Measurements from ENCODE around the gene EIF2S1. TPM values are rescaled to one million over a fixed set of nuclear protein-coding genes. Genes with fewer than 3 reads are reported as not detected.
"Not testable (repeated sequence)": the region's sequence is repeated elsewhere in the genome, so short reads cannot be mapped to it uniquely, and the experiment has no call there.

The EIF2S1 gene
- total RNA-seq, 1 donor, result 139 TPM

DNA sequence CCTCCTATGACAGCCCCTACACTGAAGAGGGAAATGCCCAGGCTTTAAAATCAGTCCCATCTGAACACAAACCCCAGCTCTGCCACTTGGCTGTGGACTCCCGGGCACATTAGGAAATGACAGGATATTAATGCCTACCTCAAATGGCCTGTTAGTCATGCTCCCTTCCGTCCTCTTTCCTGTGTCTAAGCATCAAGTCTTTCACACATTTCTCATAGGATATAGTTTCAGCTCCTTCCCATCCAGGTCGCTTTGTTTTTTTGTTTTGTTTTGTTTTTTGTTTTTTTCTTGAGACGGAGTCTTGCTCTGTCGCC is 35.7 kb downstream of the EIF2S1 start:
- DNase-seq (ENCODE audit: low read depth), result no peak
- TF ChIP-seq, protein P1, sequence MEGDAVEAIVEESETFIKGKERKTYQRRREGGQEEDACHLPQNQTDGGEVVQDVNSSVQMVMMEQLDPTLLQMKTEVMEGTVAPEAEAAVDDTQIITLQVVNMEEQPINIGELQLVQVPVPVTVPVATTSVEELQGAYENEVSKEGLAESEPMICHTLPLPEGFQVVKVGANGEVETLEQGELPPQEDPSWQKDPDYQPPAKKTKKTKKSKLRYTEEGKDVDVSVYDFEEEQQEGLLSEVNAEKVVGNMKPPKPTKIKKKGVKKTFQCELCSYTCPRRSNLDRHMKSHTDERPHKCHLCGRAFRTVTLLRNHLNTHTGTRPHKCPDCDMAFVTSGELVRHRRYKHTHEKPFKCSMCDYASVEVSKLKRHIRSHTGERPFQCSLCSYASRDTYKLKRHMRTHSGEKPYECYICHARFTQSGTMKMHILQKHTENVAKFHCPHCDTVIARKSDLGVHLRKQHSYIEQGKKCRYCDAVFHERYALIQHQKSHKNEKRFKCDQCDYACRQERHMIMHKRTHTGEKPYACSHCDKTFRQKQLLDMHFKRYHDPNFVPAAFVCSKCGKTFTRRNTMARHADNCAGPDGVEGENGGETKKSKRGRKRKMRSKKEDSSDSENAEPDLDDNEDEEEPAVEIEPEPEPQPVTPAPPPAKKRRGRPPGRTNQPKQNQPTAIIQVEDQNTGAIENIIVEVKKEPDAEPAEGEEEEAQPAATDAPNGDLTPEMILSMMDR (IDR thresholded peaks at IDR 0.05; ENCODE audit: insufficient read depth, low read length), result no peak
- H3K4me3 ChIP-seq (ENCODE audit: low read depth, low read length), result no peak overlapping the region

- no peak overlapping the region for H3K4me3 ChIP-seq (ENCODE audit: low read depth, low read length)
- TF ChIP-seq, protein P1 (IDR thresholded peaks at IDR 0.05; ENCODE audit: insufficient read depth, low read length), result no peak
- DNase-seq (ENCODE audit: low read depth), result peak; percentile 54
Measured at GRCh38 chr14:67396381-67396970, 36.3 kb downstream of the EIF2S1 start.

GRCh38 chr14:67397536-67397935 is 37.4 kb downstream of the EIF2S1 start:
- DNase-seq (ENCODE audit: low read depth), result no peak
- H3K4me3 ChIP-seq (ENCODE audit: low read depth, low read length), result no peak overlapping the region
- TF ChIP-seq, protein P1 (IDR thresholded peaks at IDR 0.05; ENCODE audit: insufficient read depth, low read length), result no peak

DNA sequence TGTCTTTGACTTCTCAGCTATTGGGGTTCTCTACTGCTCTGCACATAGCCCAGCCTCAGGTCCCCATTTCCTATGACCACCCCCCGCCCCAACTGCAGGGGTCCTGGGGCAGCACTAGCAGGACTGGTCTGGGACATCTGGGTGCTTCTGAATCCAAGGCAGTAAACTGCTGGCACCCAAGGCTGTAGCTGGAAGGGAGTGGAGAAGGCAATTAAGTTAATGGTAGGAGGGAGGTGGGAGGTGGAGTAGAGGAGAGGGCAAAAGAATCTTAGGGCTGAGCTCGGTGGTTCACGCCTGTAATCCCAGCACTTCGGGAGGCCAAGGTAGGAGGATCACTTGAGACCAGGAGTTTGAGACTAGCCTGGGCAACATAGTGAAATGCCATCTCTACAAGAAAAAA is 40.3 kb downstream of the EIF2S1 start:
- DNase-seq (ENCODE audit: low read depth), result no peak
- TF ChIP-seq, protein P1 (IDR thresholded peaks at IDR 0.05; ENCODE audit: insufficient read depth, low read length), result no peak
- H3K4me3 ChIP-seq (ENCODE audit: low read depth, low read length), result no peak overlapping the region

DNA sequence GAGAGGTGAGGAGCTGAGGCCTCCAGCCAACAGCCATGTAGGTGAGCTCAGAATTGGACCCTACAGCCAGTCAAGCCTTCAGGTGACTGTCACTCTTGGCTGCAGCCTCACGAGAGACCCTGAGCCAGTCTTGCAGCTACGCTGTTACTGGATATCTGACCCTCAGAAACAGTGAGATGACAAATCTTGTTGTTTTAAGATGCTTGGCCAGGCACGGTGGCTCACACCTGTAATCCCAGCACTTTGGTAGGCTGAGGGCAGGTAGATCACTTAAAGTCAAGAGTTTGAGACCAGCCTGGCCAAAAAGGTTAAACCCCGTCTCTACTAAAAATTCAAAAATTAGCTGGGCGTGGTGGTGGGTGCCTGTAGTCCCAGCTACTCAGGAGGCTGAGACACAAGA is 45.6 kb downstream of the EIF2S1 start:
- no peak overlapping the region for H3K4me3 ChIP-seq (ENCODE audit: low read depth, low read length)
- DNase-seq (ENCODE audit: low read depth), result no peak
- TF ChIP-seq, protein P1 (IDR thresholded peaks at IDR 0.05; ENCODE audit: insufficient read depth, low read length), result no peak

GRCh38 chr14:67408122-67408801 is 48.1 kb downstream of the EIF2S1 start:
- DNase-seq (ENCODE audit: low read depth); H3K4me3 ChIP-seq (ENCODE audit: low read depth, low read length): not testable (repeated sequence)

- DNase-seq (ENCODE audit: low read depth), result no peak
- no peak overlapping the region for H3K4me3 ChIP-seq (ENCODE audit: low read depth, low read length)
- TF ChIP-seq, protein P1 (IDR thresholded peaks at IDR 0.05; ENCODE audit: insufficient read depth, low read length), result no peak
Measured at GRCh38 chr14:67409461-67409860, 49.3 kb downstream of the EIF2S1 start.
